GM18517 (cell line): Measurements from ENCODE around the gene GDAP1L1.
"Not testable (repeated sequence)": the region's sequence is repeated elsewhere in the genome, so short reads cannot be mapped to it uniquely, and the experiment has no call there.

Experiments used
- ATAC-seq: cut with Tn5 transposase; IDR thresholded peaks from one replicate; pipeline ENCODE4 v1.9.1; 2021; ENCODE audit warnings: mild to moderate bottlenecking, moderate library complexity; ENCODE audit not compliant: unreplicated experiment

Gene GDAP1L1

GRCh38 chr20:44299011-44299535, 52.0 kb downstream of the GDAP1L1 start:
- not testable (repeated sequence) for ATAC-seq

- ATAC-seq = no peak
Observed at GRCh38 chr20:44301285-44301684, 54.2 kb downstream of the GDAP1L1 start.

- no peak for ATAC-seq
Observed at GRCh38 chr20:44302026-44302669, 55.0 kb downstream of the GDAP1L1 start.

GRCh38 chr20:44302736-44303135, 55.6 kb downstream of the GDAP1L1 start:
- no peak for ATAC-seq

GRCh38 chr20:44304383-44304782, 57.3 kb downstream of the GDAP1L1 start:
- ATAC-seq = no peak

- no peak for ATAC-seq
Observed at GRCh38 chr20:44306927-44307326, 59.8 kb downstream of the GDAP1L1 start.

GRCh38 chr20:44309763-44310663, 62.9 kb downstream of the GDAP1L1 start:
- no peak for ATAC-seq

GRCh38 chr20:44310664-44311639, 63.8 kb downstream of the GDAP1L1 start, which contains the start of gene FITM2:
Gene FITM2 (minus strand): TSS chr20:44311202. CDS start chr20:44311148, 54 bp downstream.
- ATAC-seq = peak; percentile 84

GRCh38 chr20:44314870-44315269, 67.8 kb downstream of the GDAP1L1 start:
- ATAC-seq = no peak

- ATAC-seq = no peak
Observed at GRCh38 chr20:44319839-44320422, 72.8 kb downstream of the GDAP1L1 start.

- ATAC-seq = no peak
Observed at GRCh38 chr20:44324343-44324742, 77.2 kb downstream of the GDAP1L1 start.

GRCh38 chr20:44326391-44327159, 79.5 kb downstream of the GDAP1L1 start:
- no peak for ATAC-seq

GRCh38 chr20:44327748-44328147, 80.6 kb downstream of the GDAP1L1 start:
- not testable (repeated sequence) for ATAC-seq

GRCh38 chr20:44328428-44328827, 81.3 kb downstream of the GDAP1L1 start:
- ATAC-seq = no peak
